Stimulated activated CD4-positive, alpha-beta T cell treated with anti-CD3 and anti-CD28 coated beads, Interleukin-4, amount 100 ng/mL, for 4 hours (primary cell): ENCODE measurements around the gene BTF3.
A peak's percentile ranks its signal among the peaks of the same experiment; 100 is the strongest.
"Not testable (repeated sequence)": the region's sequence is repeated elsewhere in the genome, so short reads cannot be mapped to it uniquely, and the experiment has no call there.

ENCODE experiments used
- DNase-seq, 2 experiments: peaks; one replicate each; pipeline ENCODE4 v3.0.0-alpha.2; 2020

The BTF3 gene

DNA sequence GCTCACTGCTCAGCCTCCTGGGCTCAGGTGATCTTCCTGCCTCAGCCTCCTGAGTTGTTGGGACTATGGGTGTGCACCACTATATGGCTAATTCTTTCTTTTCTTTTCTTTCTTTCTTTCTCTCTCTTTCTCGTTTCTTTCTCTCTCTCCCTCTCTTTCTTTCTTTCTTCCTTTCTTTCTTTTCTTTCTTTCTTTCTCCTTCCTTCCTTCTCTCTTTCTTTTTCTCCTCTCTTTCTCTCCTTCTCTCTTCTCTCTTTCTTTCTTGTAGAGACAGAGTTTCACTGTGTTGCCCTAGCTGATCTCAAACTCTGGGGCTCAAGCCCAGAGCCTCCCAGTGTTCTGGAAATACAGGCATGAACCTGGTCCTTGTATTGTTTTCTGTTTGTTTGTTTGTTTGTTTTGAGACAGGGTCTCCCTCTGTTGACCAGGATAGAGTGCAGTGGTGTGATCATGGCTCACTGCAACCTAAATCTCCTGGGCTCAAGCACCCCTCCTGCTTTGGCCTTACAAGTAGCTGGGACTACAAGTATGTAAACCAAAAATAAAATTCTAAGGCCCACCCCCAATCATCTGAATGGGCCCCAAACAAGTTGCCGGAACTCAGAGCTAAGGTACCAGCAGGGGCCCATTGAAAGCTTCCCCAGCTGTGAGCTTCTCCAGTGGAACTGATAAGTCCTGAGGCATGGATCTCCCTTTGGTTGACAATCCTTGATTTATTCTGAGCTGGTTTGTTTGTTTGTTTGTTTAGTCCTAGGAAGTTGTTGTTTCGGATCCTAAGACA is 11.9 kb upstream of the BTF3 start:
- DNase-seq: no peak

DNA sequence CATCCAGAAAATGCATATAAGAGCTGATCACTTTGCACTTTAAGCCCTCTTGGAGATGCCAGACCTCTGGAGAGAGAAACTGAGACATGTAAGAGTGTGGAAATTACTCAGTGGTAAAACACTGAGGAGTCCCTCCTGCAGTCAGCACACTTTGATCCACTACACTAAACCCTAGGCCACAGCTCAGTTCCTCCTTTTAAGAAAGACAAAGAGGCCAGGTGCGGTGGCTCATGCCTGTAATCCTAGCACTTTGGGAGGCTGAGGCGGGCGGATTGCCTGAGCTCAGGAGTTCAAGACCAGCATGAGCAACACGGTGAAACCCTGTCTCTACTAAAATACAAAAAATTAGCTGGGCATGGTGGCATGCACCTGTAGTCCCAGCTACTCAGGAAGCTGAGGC is 11.0 kb upstream of the BTF3 start:
- DNase-seq: not testable (repeated sequence)

DNA sequence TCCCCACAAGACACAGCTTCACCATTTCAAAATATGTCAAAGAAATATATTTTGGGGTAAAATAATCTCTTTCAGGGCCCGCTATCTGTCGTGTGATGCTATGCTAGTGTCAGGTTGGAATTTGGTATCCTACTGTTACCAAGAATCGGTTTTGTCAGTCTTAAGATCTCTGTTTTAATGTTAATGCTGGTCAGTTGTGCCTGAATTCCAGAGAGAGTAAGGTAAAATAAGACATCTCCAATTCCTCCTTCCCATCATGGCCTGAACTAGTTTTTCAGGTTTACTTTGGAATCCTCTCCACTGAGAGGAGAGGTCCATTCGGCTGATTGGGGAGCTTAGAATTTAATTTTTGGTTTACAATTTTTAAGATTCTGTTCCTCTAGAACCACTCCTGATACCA is 10.4 kb upstream of the BTF3 start:
- DNase-seq: no peak

DNA sequence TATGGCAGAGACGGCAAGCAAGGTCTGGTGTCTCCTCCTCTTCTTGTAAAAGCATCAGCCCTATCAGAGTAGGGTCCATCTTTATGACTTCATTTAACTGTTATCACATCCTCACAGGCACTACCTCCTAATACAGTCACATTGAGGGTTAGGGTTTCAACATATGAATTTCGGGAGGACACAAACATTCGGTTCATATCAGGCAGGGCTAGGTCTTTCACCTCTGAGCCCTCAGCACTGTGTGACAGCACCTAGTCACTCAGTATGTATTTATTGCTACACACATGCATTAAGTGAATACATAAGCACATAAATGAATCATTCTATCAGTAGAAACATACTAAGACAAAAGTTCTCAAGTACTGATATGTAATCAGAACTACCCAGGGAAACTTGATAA is 9.4 kb upstream of the BTF3 start:
- no peak for DNase-seq

DNA sequence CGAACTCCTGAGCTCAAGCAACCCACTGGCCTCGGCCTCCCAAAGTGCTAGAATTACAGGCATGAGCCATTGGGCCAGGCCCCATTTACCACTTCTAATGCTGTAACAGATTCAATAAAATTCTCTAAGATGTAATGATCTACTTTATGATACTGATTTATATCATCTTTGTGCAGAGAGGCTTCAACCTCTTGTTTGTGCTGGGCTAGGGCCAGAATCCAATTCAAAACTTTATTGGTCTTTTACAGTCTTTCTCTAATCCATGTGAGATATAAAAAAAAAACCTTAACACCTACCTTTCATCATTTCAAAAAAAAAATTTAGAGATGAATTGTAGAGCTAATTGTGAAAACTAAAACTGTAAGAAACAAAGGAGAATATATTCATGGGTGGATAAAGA is 8.2 kb upstream of the BTF3 start:
- DNase-seq: no peak

DNA sequence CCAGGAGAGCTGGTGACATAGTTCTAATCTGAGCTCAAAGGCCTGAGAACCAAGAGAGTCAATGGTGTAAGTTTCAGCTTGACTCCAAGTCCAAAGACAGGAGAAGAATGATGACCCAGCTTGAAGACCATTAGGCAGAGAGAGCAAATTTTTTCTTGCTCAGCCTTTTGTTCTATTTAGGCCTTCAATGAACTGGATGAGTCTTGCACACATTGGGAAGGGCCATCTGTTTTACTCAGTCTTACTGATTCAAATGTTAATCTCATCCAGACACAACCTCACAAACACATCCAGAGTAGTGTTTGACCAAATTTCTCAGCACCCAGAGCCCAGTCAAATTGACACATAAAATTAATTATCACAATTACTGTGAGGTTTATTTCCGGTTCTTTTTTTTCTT is 7.1 kb upstream of the BTF3 start:
- DNase-seq: no peak

DNA sequence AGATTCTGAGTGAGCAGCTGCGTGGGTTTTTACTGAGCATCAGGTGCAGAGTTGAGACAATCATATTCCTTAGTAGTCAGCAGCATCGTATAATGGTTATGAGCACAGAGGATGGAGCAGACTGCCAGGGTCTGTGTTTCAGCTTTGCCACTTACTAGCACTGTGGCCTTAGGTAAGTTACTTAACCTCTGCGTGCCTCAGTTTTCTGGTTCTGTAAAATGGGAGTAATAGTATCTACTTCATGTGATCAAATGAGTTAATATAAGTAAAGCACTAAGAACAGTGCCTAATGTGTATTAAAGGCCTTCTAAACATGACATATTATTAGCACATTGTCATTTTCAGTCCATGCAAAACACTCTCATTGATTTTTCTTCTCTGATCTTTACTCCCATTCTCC is 4.8 kb upstream of the BTF3 start:
- DNase-seq: no peak

DNA sequence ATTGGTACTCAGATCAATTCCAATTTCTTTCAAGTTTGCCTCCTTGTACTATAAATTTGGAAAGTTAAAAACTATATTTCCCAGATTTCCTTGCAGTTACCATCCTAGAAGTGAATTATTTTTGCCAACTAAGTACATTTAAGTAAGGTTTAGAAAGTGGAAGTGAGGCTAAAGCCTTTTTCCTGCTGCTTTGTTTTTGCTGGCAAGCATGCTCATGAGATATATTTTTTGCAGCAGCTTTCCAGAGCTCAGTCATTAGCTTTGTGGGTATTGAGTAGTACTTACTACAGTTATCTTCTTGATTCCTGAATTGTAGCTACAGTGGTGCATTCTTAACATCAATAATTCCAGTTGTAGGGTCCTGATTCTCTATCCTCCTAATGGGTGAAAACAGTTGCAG is 3.5 kb upstream of the BTF3 start:
- no peak for DNase-seq

DNA sequence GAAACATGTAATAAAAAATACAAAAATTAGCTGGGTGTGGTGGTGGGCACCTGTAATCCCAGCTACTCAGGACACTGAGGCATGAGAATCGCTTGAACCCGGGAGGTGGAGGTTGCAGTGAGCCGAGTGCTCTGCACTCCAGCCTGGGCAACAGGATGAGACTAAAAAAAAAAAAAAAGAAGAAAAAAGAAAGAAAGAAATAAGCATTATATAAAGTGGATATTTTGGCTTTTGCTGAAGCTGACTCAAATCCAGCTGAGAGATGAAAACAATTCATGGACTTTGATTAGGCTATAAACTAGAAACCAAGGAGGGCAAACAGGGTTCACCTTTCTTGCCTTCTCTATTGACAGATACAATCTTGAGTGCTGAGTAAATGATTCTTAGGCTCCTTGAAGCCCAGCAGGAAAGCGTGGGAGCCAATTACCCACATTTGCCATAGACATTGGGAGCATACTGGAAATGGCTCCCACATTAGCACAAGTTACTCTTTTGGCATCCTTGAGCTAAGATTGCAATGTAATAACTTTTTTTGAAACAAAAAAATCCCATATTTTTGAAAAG is 2.4 kb upstream of the BTF3 start:
- DNase-seq: no peak

DNA sequence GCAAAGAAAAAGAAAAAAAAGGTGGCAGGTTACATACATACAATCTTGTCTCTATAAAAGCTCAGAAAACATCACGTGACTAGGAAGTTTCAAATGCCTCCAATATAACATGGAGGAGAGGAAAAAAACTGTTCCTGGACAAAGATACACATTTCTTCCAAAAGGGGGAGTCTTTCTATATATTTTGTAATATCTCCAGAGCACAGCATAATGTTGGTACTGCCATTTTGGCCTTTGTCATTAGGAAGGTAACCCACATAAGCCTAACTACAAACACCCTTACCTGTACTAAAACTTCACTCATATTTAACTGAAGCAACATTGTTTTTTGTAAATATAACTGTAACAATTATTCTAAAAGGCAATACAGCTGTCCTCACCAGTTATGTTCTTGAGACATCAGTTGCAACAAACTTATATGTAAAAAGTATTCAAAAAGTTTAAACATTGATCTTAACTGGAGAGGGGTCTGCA is 1.2 kb upstream of the BTF3 start:
- DNase-seq: no peak

DNA sequence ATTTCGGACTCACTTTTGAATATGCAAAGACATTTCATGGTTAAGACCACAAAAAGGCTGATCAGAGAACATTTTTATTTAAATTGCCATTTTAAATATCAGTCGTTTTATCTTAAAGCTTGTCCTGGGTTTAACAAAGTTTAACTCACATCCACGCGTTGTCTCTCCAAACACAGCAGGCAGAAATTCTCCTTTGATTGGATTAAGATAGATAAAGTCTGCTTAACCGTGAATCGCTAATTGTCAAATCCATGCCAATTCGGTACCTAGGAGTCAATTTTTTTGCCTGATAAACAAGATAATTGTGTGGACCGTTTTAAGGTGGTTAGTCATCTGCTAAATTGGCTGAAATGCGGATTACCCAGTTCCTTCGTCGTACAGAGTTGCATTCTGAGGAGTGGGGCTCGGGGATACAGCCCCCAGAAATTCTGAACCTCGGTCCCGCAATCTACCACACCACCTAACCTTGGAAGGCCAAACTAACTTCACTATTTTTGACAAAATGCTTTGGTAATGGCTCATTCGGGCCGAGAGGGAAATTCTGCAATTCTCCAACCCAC is 665 bp upstream of the BTF3 start:
- DNase-seq: no peak

DNA sequence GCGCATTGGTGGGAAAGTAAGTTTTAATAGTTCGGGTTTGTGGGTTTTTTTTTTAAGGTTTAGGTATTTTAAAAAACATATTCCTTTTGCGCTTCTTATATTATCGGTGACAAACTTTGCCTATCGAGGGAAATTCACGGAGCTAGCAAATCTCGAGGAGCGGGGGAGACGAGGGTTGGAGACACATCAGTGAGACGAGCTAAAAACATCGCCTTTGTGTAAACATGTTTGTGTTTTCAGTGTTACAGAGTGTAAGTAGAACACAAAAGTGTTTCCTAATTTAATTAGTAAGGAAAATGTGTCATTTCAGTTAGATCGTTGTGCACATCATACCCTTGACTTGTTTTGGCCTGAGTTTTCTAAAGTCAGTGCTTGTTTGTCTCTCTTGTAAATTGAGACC is 945 bp downstream of the BTF3 start:
- no peak for DNase-seq

DNA sequence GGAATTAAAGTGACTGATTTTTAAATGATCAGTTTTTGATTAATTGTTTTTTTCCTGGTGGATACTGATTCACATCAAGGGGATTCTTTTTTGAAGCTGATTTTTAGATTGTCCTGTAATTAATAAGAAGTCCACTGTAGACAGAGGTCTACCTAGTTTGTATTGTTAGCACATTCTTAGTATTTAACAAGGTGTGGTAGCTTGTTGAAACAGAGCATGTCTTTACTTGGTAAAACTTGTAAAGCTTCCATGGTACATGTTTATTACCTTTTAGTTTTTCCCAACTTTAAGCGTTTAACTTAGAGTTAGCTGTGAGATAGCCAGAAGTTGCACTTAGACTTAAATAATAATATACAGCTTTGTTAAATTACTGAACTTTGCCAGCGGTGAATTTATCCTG is 1.5 kb downstream of the BTF3 start:
- DNase-seq: no peak

DNA sequence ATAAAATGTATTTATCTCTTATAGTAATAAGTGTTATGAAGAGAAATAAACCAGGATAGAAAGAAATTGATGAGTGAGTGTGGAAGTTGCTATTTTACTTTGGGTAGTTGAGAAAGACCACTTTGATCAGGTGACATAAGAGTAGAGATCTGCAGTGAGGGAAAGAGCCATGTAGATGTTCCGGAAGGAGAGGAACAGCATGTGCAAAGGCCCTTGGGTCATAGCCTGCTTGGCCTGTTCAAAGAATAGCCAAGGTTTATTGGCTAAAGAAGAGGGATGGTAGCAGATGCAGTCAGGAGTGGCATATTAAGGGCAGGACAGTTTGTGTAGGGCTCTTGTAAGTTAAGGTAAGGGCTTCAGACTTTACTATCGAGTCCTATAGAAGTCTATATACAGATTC is 3.2 kb downstream of the BTF3 start:
- no peak for DNase-seq

DNA sequence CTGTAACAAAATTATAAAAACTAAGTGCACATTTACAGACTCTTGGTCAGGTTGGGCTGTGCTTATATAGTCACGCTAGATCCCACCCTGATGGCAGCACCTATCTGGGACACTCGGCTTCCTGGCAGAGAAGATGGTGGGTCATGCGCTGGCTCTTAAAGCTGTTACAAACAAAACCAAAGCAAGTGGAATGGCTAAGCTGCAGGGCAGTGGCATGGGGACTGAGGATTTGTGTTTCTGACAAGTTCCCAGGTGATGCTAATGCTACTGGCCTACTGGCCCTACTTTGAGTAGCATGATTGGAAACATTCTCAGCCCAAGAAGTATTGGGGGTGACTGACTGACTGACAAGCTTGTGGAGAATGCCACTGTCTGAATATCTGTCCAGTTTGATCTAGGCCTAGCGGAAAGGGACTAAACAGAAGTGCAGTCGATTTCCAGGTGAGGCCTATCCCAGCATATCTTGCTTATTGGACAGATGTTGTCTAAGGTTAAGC is 8.3 kb downstream of the BTF3 start:
- DNase-seq: no peak

DNA sequence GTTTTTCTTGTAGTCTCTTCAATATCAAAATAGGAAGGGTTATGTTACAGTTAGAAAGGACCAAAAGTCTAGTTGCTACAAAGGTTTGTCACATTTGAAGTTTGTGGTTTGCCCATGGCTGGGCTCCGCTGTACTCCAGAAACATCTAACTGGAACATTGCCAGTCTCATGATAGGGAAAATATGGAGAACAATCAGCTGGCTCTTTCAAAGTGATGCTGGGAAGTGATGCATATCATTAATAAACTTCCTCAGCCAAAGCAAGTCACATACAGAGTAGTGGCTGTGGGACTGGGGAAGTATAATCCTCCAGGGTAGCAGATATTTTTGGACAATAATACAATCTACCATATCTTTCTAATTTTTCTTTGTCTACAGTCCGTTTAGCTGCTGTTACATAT is 8.8 kb downstream of the BTF3 start:
- no peak for DNase-seq

DNA sequence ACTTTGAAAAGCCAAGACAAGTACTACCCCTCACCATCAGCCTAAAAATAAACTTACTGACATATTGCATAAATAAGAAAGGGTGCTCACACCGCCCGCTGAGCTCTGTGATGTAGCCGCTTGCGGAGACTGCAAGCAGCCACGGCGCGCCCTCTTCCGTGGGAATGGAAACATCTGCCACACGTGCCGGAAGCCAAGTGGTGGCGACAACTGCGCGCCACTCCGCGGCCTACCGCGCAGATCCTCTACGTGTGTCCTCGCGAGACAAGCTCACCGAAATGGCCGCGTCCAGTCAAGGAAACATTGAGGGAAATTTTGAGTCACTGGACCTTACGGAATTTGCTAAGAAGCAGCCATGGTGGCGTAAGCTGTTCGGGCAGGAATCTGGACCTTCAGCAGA is 10.3 kb downstream of the BTF3 start:
- DNase-seq: not testable (repeated sequence)

DNA sequence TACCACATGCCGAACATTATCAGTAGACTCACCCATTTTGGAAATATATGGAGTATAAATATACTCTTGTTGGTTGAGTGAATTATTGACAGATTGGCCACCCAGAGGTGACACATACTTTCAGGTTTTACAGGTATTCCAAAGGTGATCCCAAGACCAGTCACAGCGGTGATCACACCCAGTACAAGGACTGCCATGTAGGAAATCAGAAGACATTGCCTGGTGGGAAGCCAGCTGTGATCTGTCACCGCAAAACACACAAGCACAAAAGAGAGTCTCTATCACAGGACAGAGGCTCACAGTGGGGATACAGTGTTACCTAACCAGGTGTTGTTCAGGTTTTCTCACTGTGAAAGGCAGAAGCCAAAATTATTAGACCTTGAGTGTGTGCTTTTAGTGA is 15.8 kb downstream of the BTF3 start:
- no peak for DNase-seq

DNA sequence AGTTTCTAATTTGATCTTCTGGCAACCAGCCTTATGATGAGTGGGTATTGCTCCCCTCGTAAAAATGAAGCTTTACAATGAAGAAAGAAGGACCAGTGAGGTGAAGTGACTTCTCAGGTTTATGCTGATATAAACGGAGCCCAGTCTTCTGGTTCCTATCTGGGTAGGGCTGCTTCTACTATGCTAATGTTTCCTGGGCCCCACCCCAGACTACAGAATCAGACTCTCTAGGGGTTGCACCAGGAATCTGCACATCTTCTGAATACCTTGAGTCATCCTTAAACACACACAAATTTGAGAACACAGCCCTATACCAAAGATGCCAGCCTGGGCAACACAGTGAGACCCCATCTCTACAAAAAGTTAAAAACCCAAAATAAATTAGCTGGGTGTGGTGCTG is 16.2 kb downstream of the BTF3 start:
- no peak for DNase-seq

DNA sequence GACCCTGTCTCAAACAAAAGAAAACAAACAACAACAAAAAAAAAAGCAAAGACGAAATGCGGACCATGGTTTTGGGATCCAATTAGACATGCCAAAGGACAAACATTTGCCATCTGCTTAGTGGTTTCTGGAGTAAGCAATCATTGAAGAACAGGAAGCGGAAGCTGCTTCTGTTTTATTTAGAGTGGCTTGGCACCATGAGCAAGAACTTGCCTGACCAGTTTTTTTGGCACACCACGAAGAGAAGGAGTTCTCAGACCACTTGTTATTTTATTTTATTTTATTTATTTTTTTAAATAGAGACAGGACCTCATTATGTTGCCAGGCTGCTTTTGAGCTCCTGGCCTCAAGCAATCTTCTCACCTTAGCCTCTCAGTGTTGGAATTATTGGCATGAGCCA is 17.0 kb downstream of the BTF3 start:
- no peak for DNase-seq

DNA sequence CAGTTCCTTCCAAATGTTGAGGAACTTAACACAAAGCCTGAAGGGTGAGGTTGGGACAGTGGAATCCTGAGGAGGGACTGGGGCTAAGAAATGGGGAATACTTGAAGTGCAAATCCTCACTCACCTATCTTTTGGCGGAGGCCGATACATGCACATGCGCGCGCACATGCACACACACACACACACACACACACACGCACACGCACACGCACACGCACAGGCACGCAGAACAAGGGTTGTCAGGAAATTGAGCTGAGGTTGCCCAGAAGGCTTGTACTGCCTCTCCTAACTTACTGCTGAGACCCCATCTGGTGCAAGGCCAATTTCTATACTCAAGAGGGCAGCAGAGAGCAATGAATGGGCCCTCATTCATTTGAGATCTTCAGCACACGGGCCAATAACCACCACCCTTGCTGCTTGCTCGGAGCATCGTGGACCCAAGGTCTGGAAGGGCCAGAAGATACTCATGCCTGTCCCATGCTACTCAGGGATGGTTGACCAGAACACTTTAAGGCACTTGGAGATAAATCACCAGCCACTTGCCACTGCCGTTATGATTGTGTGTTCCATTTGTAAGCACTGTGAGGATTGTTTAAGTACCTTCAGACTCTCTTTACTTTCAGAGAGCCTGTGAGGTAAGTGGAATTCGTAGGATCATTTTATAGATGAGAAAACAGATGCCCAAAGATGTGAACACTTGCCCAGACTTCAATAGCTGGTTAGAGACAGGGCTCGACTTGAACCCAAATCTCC is 21.5 kb downstream of the BTF3 start:
- peak; percentile 38 to 57 for DNase-seq

DNA sequence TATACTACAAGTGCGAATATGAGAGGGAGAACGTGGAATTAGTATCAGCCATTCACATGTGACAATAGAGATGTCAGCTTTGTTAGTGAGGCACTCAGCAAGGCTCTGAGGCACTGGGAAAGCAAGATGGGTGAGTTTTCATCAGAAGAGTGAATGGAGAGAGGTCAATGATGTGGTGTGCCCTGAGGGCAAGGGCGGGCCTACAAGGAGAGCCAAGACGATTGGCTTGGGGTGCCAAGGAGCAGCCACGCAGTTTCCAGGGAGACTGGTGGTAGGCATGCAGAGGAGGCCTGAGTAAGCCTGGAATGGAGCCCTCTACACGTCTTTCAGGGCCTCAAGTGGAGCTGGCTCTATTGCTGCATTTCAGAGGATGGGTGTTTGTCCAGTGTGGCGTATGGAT is 24.7 kb downstream of the BTF3 start:
- DNase-seq: no peak

DNA sequence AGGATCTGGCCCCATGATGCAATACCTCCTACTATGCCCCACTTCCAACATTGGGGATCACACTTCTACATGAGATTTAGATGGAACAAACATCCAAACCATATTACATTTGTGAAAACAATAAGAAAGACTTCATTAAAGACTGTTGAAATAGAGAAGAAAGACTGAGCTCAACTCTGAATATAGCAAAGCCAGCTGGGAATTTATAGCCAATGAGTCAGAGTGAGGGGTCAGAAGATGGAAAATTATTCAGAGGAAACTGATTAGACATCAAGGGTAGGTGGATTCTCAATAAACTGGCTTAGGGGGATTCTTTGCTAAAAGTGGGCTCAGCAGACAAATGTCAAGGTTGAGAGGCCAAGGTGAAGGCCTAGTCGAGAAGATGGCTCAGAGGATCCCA is 25.6 kb downstream of the BTF3 start:
- DNase-seq: no peak
